ENCODE measurements around the gene CYLD.

Gene CYLD

GRCh38 chr16:50761267-50761666, 19.4 kb downstream of the CYLD start:
- TF ChIP-seq NFIC (IDR thresholded peaks at IDR 0.05) = no peak
- no peak for TF ChIP-seq CEBPB (IDR thresholded peaks at IDR 0.05)
- TF ChIP-seq EP300 (IDR thresholded peaks at IDR 0.05; ENCODE audit: borderline replicate concordance) = no peak
- no peak for TF ChIP-seq YY1 (IDR thresholded peaks at IDR 0.05; ENCODE audit: low read depth)
- TF ChIP-seq TAF1 (IDR thresholded peaks at IDR 0.05; ENCODE audit: low read depth) = no peak
- no peak for TF ChIP-seq RAD21 (IDR thresholded peaks at IDR 0.05; ENCODE audit: low read depth)
- TF ChIP-seq REST (IDR thresholded peaks at IDR 0.05; ENCODE audit: low read depth) = no peak
- TF ChIP-seq EGR1 (IDR thresholded peaks at IDR 0.05) = no peak
- TF ChIP-seq CREB1 (IDR thresholded peaks at IDR 0.05; ENCODE audit: low read depth) = no peak
- no peak for TF ChIP-seq FOXM1 (IDR thresholded peaks at IDR 0.05; ENCODE audit: borderline replicate concordance, low read depth)
- no peak for TF ChIP-seq TEAD4 (IDR thresholded peaks at IDR 0.05)
- no peak for TF ChIP-seq MAX (IDR thresholded peaks at IDR 0.05)
- no peak for TF ChIP-seq USF1 (IDR thresholded peaks at IDR 0.05)
- TF ChIP-seq TCF12 (IDR thresholded peaks at IDR 0.05; ENCODE audit: low read depth) = no peak
- no peak for TF ChIP-seq ZBTB7A (IDR thresholded peaks at IDR 0.05; ENCODE audit: low read depth)

DNA sequence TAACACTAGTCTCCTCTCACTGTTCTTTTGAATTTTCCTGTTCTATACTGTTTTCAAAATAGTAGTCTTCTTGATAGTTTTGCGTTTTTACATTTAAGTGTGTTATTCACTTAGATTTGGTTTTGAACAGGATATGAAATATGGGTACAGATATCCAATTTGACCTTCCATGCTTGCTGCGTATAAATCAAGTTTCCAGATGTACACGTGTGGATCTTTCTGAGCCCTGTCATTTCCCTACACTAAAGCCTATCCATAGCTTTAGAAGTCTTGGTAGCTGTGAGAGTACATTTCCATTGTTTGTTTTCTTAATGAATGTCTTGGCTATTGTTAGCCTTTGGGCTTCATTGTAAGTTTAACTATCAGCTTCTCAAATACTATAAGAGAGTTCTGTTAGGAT, 20.4 kb downstream of the CYLD start:
- TF ChIP-seq MAX (IDR thresholded peaks at IDR 0.05) (no peak), ZBTB7A (IDR thresholded peaks at IDR 0.05; ENCODE audit: low read depth) (no peak), REST (IDR thresholded peaks at IDR 0.05; ENCODE audit: low read depth) (no peak), TCF12 (IDR thresholded peaks at IDR 0.05; ENCODE audit: low read depth) (no peak), YY1 (IDR thresholded peaks at IDR 0.05; ENCODE audit: low read depth) (no peak), EP300 (IDR thresholded peaks at IDR 0.05; ENCODE audit: borderline replicate concordance) (no peak), USF1 (IDR thresholded peaks at IDR 0.05) (no peak), NFIC (IDR thresholded peaks at IDR 0.05) (no peak), TAF1 (IDR thresholded peaks at IDR 0.05; ENCODE audit: low read depth) (no peak), CEBPB (IDR thresholded peaks at IDR 0.05) (no peak), CREB1 (IDR thresholded peaks at IDR 0.05; ENCODE audit: low read depth) (no peak), EGR1 (IDR thresholded peaks at IDR 0.05) (no peak), RAD21 (IDR thresholded peaks at IDR 0.05; ENCODE audit: low read depth) (no peak), TEAD4 (IDR thresholded peaks at IDR 0.05) (no peak), FOXM1 (IDR thresholded peaks at IDR 0.05; ENCODE audit: borderline replicate concordance, low read depth) (no peak)

DNA sequence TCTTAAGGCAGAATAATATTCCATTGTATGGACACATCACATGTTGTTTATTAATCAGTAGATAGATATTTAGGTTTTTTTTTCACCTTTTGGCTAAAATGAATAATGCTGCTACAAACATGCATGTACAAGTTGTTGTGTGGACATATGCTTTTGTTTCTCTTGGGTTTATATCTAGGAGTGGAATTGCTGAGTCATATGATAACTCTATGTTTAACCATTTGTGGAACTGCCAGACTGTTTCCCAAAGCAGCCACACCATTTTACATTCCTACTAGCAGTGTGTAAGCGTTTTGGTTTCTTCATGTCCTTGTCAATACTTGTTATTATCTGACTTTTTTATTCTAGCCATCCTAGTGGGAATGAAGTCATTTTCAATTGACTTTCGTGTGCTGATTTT, 21.3 kb downstream of the CYLD start:
- TF ChIP-seq RAD21 (IDR thresholded peaks at IDR 0.05; ENCODE audit: low read depth) (no peak), FOXM1 (IDR thresholded peaks at IDR 0.05; ENCODE audit: borderline replicate concordance, low read depth) (no peak), CREB1 (IDR thresholded peaks at IDR 0.05; ENCODE audit: low read depth) (no peak), CEBPB (IDR thresholded peaks at IDR 0.05) (no peak), MAX (IDR thresholded peaks at IDR 0.05) (no peak), TAF1 (IDR thresholded peaks at IDR 0.05; ENCODE audit: low read depth) (no peak), TEAD4 (IDR thresholded peaks at IDR 0.05) (no peak), USF1 (IDR thresholded peaks at IDR 0.05) (no peak), YY1 (IDR thresholded peaks at IDR 0.05; ENCODE audit: low read depth) (no peak), TCF12 (IDR thresholded peaks at IDR 0.05; ENCODE audit: low read depth) (no peak), REST (IDR thresholded peaks at IDR 0.05; ENCODE audit: low read depth) (no peak), ZBTB7A (IDR thresholded peaks at IDR 0.05; ENCODE audit: low read depth) (no peak), NFIC (IDR thresholded peaks at IDR 0.05) (no peak)

DNA sequence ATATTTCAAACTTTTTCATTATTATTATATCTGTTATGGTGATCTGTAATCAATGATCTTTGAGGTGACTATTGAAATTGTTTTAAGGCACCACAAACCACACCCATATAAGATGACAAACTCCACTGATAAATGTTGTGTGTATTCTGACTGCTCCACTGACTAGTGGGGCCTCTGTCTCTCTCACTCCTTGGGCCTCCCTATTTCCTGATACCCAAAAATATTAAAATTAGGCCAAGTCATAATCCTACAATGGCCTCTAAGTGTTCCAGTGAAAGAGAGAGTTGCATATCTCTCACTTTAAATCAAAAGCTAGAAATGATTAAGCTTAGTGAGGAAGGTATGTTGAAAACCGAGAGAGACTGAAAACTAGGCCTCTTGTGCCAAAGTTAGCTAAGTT, 23.4 kb downstream of the CYLD start:
- TF ChIP-seq RAD21 (IDR thresholded peaks at IDR 0.05; ENCODE audit: low read depth) (no peak), USF1 (IDR thresholded peaks at IDR 0.05) (no peak), CREB1 (IDR thresholded peaks at IDR 0.05; ENCODE audit: low read depth) (no peak), NFIC (IDR thresholded peaks at IDR 0.05) (no peak)
